H1 (cell line): Measurements from ENCODE around the gene RIT2.

ENCODE experiments used
- CEBPB ChIP-seq: IDR thresholded peaks from 2 replicates; pipeline ENCODE4 v1.6.1; 2012; ENCODE audit warnings: low read depth, low read length
- CTCF ChIP-seq, 3 experiments: IDR thresholded peaks; 1 replicate in 2 of 3; 2 replicates in 1 of 3; pipeline versions ENCODE4 v1.5.1 to v1.6.1; 2011; ENCODE audit warnings: low read length in 3 of 3, mild to moderate bottlenecking in 3 of 3, inconsistent platforms in 2 of 3, low read depth in 1 of 3, moderate library complexity in 1 of 3; ENCODE audit not compliant: insufficient read depth in 1 of 3; ENCODE audit errors: control extremely low read depth in 1 of 3
- RXRA ChIP-seq: IDR thresholded peaks from 2 replicates; pipeline ENCODE4 v1.6.1; 2011; ENCODE audit warnings: low read depth, mild to moderate bottlenecking, low read length, moderate library complexity; ENCODE audit not compliant: insufficient read depth

GRCh38 chr18:42941860-42942259 is 173.6 kb downstream of the RIT2 start:
- TF ChIP-seq CTCF (IDR thresholded peaks at IDR 0.05; ENCODE audit: control extremely low read depth in 1 of 3, insufficient read depth in 1 of 3, low read depth in 1 of 3, low read length in 3 of 3) (no peak), RXRA (no peak), CEBPB (no peak)
